HEK293 (cell line): ENCODE data around the gene AOC2.

Source experiments
- CTCF ChIA-PET: fragments of 350-600 bp; formaldehyde crosslinking; extraction: SDS; loops from one replicate; lab custom pipeline; 2021; ENCODE audit warnings: antibody characterized with exemption; lab: Yijun Ruan, JAX
- POLR2A ChIA-PET: fragments of 300-600 bp; formaldehyde crosslinking; extraction: SDS; loops from one replicate; lab custom pipeline; 2020; ENCODE audit warnings: antibody characterized with exemption, inconsistent platforms; lab: Yijun Ruan, JAX
- H3K27ac ChIP-seq: fragments of 200-500 bp; sonication (Bioruptor generic); 2 replicates; pipeline ENCODE4 v1.5.1; 2014; ENCODE audit warnings: low read depth, low read length, control low read depth, inconsistent platforms; ENCODE audit errors: extremely low read depth
- H3K36me3 ChIP-seq, 2 experiments: fragments of 200-500 bp in 1 of 2; sonication (Bioruptor generic) in 1 of 2; 1 replicate in 1 of 2; 2 replicates in 1 of 2; pipeline ENCODE4 v1.5.1; 2014 to 2017; ENCODE audit warnings: inconsistent platforms in 2 of 2, low read length in 2 of 2; ENCODE audit not compliant: control insufficient read depth in 2 of 2, insufficient read depth in 1 of 2
- H3K4me1 ChIP-seq: fragments of 200-500 bp; sonication (Bioruptor generic); 2 replicates; pipeline ENCODE4 v1.5.1; 2014; ENCODE audit warnings: mild to moderate bottlenecking, low read length, inconsistent platforms; ENCODE audit not compliant: control insufficient read depth, insufficient read depth
- H3K4me3 ChIP-seq: 2 replicates; pipeline ENCODE4 v1.5.1; 2011; ENCODE audit warnings: low read depth, mild to moderate bottlenecking, control low read depth, low read length, moderate library complexity
- H3K9me3 ChIP-seq: fragments of 200-500 bp; sonication (Bioruptor generic); 2 replicates; pipeline ENCODE4 v1.5.1; 2014; ENCODE audit warnings: low read depth, low read length, inconsistent platforms; ENCODE audit not compliant: control insufficient read depth, insufficient read depth
- GLIS2 ChIP-seq: fragments of 450-650 bp; formaldehyde crosslinking; IDR thresholded peaks from 2 replicates; pipeline ENCODE4 v1.5.1; 2016; ENCODE audit warnings: missing biosample characterization, missing genetic modification characterization
- KLF1 ChIP-seq: fragments of 450-650 bp; formaldehyde crosslinking; IDR thresholded peaks from 2 replicates; pipeline ENCODE4 v1.5.1; 2016; ENCODE audit warnings: missing biosample characterization, missing genetic modification characterization
- KLF9 ChIP-seq: fragments of 450-650 bp; formaldehyde crosslinking; IDR thresholded peaks from 2 replicates; pipeline ENCODE4 v1.5.1; 2016; ENCODE audit warnings: missing biosample characterization, missing genetic modification characterization, low read depth
- REPIN1 ChIP-seq: fragments of 450-650 bp; formaldehyde crosslinking; IDR thresholded peaks from 2 replicates; pipeline ENCODE4 v1.5.1; 2017; ENCODE audit warnings: missing biosample characterization, missing genetic modification characterization, low read depth
- SCRT2 ChIP-seq: fragments of 450-650 bp; formaldehyde crosslinking; IDR thresholded peaks from 2 replicates; pipeline ENCODE4 v1.5.1; 2016; ENCODE audit warnings: missing biosample characterization, missing genetic modification characterization
- ZNF10 ChIP-seq: fragments of 450-650 bp; formaldehyde crosslinking; IDR thresholded peaks from 2 replicates; pipeline ENCODE4 v1.5.1; 2017; ENCODE audit warnings: missing biosample characterization, missing genetic modification characterization
- ZNF202 ChIP-seq: fragments of 450-650 bp; formaldehyde crosslinking; IDR thresholded peaks from 2 replicates; pipeline ENCODE4 v1.5.1; 2016; ENCODE audit warnings: missing biosample characterization, missing genetic modification characterization, borderline replicate concordance
- ZNF391 ChIP-seq: fragments of 450-650 bp; formaldehyde crosslinking; IDR thresholded peaks from 2 replicates; pipeline ENCODE4 v1.5.1; 2016; ENCODE audit warnings: low read depth, missing biosample characterization, missing genetic modification characterization, borderline replicate concordance
- ZNF404 ChIP-seq: fragments of 450-650 bp; formaldehyde crosslinking; IDR thresholded peaks from 2 replicates; pipeline ENCODE4 v1.5.1; 2017; ENCODE audit warnings: missing biosample characterization, missing genetic modification characterization
- ZNF473 ChIP-seq: fragments of 450-650 bp; formaldehyde crosslinking; IDR thresholded peaks from 2 replicates; pipeline ENCODE4 v1.5.1; 2017; ENCODE audit warnings: missing biosample characterization, missing genetic modification characterization
- ZNF521 ChIP-seq: fragments of 450-650 bp; formaldehyde crosslinking; IDR thresholded peaks from 2 replicates; pipeline ENCODE4 v1.5.1; 2017; ENCODE audit warnings: missing biosample characterization, mild to moderate bottlenecking, missing genetic modification characterization
- ZNF548 ChIP-seq: fragments of 450-650 bp; formaldehyde crosslinking; IDR thresholded peaks from 2 replicates; pipeline ENCODE4 v1.5.1; 2016; ENCODE audit warnings: missing biosample characterization, missing genetic modification characterization
- ZNF600 ChIP-seq: fragments of 450-650 bp; formaldehyde crosslinking; IDR thresholded peaks from 2 replicates; pipeline ENCODE4 v1.5.1; 2016; ENCODE audit warnings: missing biosample characterization, missing genetic modification characterization
- ZSCAN30 ChIP-seq: fragments of 450-650 bp; IDR thresholded peaks from 2 replicates; pipeline ENCODE4 v1.5.1; 2018; ENCODE audit warnings: missing biosample characterization, mild to moderate bottlenecking, missing genetic modification characterization, moderate library complexity
- TF ChIP-seq, protein P1 (sequence below): fragments of 450-650 bp; formaldehyde crosslinking; IDR thresholded peaks from 2 replicates; pipeline ENCODE4 v1.5.1; 2016; ENCODE audit warnings: missing biosample characterization, missing genetic modification characterization, low read depth
- TF ChIP-seq, protein P2 (sequence below): fragments of 450-650 bp; formaldehyde crosslinking; IDR thresholded peaks from 2 replicates; pipeline ENCODE4 v1.5.1; 2017; ENCODE audit warnings: missing biosample characterization, missing genetic modification characterization
- TF ChIP-seq, protein P3 (sequence below): fragments of 450-650 bp; formaldehyde crosslinking; IDR thresholded peaks from 2 replicates; pipeline ENCODE4 v1.5.1; 2016; ENCODE audit warnings: missing biosample characterization, missing genetic modification characterization
- TF ChIP-seq, protein P4 (sequence below): fragments of 450-650 bp; formaldehyde crosslinking; IDR thresholded peaks from 2 replicates; pipeline ENCODE4 v1.5.1; 2016; ENCODE audit warnings: missing biosample characterization, missing genetic modification characterization
- TF ChIP-seq, protein P5 (sequence below): fragments of 450-650 bp; formaldehyde crosslinking; IDR thresholded peaks from 2 replicates; pipeline ENCODE4 v1.5.1; 2016; ENCODE audit warnings: missing biosample characterization, missing genetic modification characterization

The AOC2 gene

DNA sequence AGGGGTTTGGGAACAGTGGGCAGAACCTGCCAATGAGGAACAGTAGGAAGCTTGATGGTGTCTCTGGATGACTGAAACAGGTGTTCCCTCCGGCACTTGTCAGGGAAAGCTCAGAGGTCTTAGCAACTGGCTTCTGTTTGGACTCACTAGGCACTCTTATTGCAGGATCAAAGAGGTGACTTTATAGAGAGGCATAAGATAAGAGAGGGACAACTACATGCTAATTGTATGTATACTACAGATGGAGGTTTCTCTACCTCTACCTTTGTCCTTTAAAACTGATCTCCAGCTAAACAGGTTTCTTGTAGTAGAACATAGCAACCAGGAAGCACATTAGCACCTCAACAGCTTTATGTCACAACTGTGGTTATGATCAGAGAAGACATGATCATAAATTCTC is 38.1 kb upstream of the AOC2 start:
- ChIA-PET POLR2A (interaction anchor here (0.5 to 2.0 kb wide), 4 partner anchors 9 to 332 kb away, joined by 3 to 6 read pairs (median 4); partner anchors contain the start of gene BECN1), CTCF (interaction anchor here (1.5 to 2.9 kb wide), 3 partner anchors 14 to 18 kb away, joined by 4 to 13 read pairs (median 4); partner anchors contain the start of gene BECN1)
- TF ChIP-seq GLIS2 (tag by site-specific recombination), result no peak
- no peak for TF ChIP-seq KLF9 (tag by site-specific recombination)
- TF ChIP-seq REPIN1 (tag by site-specific recombination), result no peak
- TF ChIP-seq KLF1, result no peak
- TF ChIP-seq ZNF202 (tag by site-specific recombination), result no peak
- TF ChIP-seq, protein P1, sequence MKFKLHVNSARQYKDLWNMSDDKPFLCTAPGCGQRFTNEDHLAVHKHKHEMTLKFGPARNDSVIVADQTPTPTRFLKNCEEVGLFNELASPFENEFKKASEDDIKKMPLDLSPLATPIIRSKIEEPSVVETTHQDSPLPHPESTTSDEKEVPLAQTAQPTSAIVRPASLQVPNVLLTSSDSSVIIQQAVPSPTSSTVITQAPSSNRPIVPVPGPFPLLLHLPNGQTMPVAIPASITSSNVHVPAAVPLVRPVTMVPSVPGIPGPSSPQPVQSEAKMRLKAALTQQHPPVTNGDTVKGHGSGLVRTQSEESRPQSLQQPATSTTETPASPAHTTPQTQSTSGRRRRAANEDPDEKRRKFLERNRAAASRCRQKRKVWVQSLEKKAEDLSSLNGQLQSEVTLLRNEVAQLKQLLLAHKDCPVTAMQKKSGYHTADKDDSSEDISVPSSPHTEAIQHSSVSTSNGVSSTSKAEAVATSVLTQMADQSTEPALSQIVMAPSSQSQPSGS, result no peak
- TF ChIP-seq ZNF404 (tag by site-specific recombination), result no peak
- no peak for TF ChIP-seq ZNF600 (tag by site-specific recombination)
- no peak for TF ChIP-seq ZNF391 (tag by site-specific recombination)
- no peak for TF ChIP-seq ZNF521
- no peak for TF ChIP-seq ZNF10 (tag by site-specific recombination)
- TF ChIP-seq, protein P2, sequence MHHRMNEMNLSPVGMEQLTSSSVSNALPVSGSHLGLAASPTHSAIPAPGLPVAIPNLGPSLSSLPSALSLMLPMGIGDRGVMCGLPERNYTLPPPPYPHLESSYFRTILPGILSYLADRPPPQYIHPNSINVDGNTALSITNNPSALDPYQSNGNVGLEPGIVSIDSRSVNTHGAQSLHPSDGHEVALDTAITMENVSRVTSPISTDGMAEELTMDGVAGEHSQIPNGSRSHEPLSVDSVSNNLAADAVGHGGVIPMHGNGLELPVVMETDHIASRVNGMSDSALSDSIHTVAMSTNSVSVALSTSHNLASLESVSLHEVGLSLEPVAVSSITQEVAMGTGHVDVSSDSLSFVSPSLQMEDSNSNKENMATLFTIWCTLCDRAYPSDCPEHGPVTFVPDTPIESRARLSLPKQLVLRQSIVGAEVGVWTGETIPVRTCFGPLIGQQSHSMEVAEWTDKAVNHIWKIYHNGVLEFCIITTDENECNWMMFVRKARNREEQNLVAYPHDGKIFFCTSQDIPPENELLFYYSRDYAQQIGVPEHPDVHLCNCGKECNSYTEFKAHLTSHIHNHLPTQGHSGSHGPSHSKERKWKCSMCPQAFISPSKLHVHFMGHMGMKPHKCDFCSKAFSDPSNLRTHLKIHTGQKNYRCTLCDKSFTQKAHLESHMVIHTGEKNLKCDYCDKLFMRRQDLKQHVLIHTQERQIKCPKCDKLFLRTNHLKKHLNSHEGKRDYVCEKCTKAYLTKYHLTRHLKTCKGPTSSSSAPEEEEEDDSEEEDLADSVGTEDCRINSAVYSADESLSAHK, result no peak
- Histone ChIP-seq H3K9me3 (no peaks in the 10 kb centered on the region), H3K27ac (no peak overlapping the region), H3K4me1 (peaks cover 10% of the 10 kb centered on the region), H3K36me3 (peaks cover 18 to 32% of the 10 kb centered on the region in 2 experiments), H3K4me3 (no peak overlapping the region)

DNA sequence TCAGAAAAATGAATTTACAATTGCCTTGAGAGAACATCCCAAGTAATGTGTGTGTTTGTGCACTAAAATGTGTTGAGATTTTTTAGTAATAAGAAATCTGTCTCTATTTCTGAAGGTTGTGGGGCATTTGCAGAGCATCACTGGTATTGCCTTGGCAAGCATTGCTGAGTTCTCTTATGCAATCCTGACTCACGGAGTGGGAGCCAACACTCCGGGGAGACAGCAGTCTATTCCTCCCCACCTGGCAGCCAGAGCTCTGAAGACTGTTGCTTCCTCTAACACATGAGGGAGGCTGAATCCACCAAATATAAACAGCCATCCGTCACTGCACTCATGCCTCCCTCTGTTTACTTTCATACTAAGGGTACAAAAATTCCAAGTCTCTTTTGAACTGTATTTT is 35.1 kb upstream of the AOC2 start:
- no peak overlapping the region for H3K4me3 ChIP-seq
- no peak overlapping the region for H3K27ac ChIP-seq
- H3K36me3 ChIP-seq, result peaks cover 43 to 55% of the 10 kb centered on the region in 2 experiments
- POLR2A ChIA-PET, result interaction anchor here (1.1 kb wide), 1 partner anchor 15 kb away, joined by 4 read pairs; the partner anchor contains the start of gene BECN1
- TF ChIP-seq, protein P3, sequence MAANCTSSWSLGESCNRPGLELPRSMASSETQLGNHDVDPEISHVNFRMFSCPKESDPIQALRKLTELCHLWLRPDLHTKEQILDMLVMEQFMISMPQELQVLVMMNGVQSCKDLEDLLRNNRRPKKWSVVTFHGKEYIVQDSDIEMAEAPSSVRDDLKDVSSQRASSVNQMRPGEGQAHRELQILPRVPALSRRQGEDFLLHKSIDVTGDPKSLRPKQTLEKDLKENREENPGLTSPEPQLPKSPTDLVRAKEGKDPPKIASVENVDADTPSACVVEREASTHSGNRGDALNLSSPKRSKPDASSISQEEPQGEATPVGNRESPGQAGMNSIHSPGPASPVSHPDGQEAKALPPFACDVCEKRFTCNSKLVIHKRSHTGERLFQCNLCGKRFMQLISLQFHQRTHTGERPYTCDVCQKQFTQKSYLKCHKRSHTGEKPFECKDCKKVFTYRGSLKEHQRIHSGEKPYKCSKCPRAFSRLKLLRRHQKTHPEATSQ (tag by site-specific recombination), result no peak
- 0 out of 2 replicates have a peak, but pooled peaks have one; percentile 37 for TF ChIP-seq SCRT2 (tag by site-specific recombination)
- no peaks in the 10 kb centered on the region for H3K4me1 ChIP-seq
- CTCF ChIA-PET, result interaction anchor here (0.9 to 3.6 kb wide), 2 partner anchors 12 to 46 kb away, joined by 3 to 46 read pairs; partner anchors contain the start of gene BECN1
- no peaks in the 10 kb centered on the region for H3K9me3 ChIP-seq

DNA sequence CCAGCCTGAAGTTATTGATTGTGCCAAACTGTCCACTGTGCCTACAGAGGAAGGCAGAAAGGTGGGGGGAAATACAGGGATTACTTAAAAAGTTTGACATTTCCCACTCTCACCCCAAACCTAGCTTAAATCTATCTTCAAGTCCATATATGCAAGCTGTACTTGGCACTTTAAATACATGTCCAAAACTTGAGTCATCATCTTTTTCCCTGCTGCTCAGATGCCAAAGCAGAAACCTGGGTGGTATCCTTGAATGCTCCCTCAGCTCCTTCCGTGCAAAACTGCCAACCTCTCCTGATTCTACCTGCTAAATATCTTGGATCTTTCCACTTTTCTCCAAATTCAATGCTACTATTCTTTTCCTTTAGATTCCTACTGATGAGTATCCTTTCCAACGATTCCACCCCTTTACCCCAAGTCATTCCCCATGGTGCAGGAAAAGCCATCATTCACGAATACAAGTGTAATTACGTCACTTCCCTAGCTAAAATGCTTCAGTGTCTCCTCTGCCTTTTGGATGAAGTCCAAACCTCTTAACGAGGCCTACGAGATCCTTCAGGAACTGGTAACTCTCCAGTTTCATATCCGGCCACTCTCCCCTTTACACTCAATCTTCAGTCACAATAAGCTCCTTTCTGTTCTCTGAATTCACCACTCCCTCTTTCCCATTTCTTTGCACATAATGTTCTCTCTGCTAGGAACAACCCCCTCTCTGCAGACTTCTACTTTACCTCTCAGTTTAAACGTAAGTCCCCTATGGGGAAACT is 29.6 kb upstream of the AOC2 start:
- H3K27ac ChIP-seq, result no peak overlapping the region; the same call in 1 of the 2 replicates
- POLR2A ChIA-PET, result interaction anchor here (0.8 to 2.5 kb wide), 4 partner anchors 9 to 183 kb away, joined by 3 to 17 read pairs (median 7); partner anchors contain the start of genes BECN1, PSME3 and RPL27
- no peak for TF ChIP-seq ZSCAN30
- TF ChIP-seq, protein P4, sequence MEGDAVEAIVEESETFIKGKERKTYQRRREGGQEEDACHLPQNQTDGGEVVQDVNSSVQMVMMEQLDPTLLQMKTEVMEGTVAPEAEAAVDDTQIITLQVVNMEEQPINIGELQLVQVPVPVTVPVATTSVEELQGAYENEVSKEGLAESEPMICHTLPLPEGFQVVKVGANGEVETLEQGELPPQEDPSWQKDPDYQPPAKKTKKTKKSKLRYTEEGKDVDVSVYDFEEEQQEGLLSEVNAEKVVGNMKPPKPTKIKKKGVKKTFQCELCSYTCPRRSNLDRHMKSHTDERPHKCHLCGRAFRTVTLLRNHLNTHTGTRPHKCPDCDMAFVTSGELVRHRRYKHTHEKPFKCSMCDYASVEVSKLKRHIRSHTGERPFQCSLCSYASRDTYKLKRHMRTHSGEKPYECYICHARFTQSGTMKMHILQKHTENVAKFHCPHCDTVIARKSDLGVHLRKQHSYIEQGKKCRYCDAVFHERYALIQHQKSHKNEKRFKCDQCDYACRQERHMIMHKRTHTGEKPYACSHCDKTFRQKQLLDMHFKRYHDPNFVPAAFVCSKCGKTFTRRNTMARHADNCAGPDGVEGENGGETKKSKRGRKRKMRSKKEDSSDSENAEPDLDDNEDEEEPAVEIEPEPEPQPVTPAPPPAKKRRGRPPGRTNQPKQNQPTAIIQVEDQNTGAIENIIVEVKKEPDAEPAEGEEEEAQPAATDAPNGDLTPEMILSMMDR (tag by site-specific recombination), result no peak
- no peak for TF ChIP-seq ZNF548 (tag by site-specific recombination)
- TF ChIP-seq, protein P5, sequence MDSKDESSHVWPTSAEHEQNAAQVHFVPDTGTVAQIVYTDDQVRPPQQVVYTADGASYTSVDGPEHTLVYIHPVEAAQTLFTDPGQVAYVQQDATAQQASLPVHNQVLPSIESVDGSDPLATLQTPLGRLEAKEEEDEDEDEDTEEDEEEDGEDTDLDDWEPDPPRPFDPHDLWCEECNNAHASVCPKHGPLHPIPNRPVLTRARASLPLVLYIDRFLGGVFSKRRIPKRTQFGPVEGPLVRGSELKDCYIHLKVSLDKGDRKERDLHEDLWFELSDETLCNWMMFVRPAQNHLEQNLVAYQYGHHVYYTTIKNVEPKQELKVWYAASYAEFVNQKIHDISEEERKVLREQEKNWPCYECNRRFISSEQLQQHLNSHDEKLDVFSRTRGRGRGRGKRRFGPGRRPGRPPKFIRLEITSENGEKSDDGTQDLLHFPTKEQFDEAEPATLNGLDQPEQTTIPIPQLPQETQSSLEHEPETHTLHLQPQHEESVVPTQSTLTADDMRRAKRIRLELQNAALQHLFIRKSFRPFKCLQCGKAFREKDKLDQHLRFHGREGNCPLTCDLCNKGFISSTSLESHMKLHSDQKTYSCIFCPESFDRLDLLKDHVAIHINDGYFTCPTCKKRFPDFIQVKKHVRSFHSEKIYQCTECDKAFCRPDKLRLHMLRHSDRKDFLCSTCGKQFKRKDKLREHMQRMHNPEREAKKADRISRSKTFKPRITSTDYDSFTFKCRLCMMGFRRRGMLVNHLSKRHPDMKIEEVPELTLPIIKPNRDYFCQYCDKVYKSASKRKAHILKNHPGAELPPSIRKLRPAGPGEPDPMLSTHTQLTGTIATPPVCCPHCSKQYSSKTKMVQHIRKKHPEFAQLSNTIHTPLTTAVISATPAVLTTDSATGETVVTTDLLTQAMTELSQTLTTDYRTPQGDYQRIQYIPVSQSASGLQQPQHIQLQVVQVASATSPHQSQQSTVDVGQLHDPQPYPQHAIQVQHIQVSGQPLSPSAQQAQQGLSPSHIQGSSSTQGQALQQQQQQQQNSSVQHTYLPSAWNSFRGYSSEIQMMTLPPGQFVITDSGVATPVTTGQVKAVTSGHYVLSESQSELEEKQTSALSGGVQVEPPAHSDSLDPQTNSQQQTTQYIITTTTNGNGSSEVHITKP (tag by site-specific recombination), result peak; percentile 38
- no peak for TF ChIP-seq KLF1
- TF ChIP-seq ZNF473 (tag by site-specific recombination), result no peak

More for the DNA sequence above, 29.6 kb upstream of the AOC2 start:
- Histone ChIP-seq H3K36me3 (peaks cover 92 to 93% of the 10 kb centered on the region in 2 experiments), H3K4me3 (no peak overlapping the region), H3K4me1 (no peaks in the 10 kb centered on the region; the same call in 1 of the 2 replicates), H3K9me3 (no peaks in the 10 kb centered on the region)
- CTCF ChIA-PET, result interaction anchor here (1.1 to 2.6 kb wide), 5 partner anchors 10 to 28 kb away, joined by 3 to 20 read pairs (median 4); partner anchors contain the start of gene BECN1
